HG02840 (cell line): ENCODE data around the gene ZSCAN10.
A peak's percentile ranks its signal among the peaks of the same experiment; 100 is the strongest.
"Not testable (repeated sequence)": the region's sequence is repeated elsewhere in the genome, so short reads cannot be mapped to it uniquely, and the experiment has no call there.

Source experiments
- ATAC-seq: cut with Tn5 transposase; IDR thresholded peaks from one replicate; pipeline ENCODE4 v1.9.1; 2021; ENCODE audit warnings: mild to moderate bottlenecking, moderate library complexity, moderate number of reproducible peaks; ENCODE audit not compliant: unreplicated experiment, low FRiP score

ZSCAN10 gene

DNA sequence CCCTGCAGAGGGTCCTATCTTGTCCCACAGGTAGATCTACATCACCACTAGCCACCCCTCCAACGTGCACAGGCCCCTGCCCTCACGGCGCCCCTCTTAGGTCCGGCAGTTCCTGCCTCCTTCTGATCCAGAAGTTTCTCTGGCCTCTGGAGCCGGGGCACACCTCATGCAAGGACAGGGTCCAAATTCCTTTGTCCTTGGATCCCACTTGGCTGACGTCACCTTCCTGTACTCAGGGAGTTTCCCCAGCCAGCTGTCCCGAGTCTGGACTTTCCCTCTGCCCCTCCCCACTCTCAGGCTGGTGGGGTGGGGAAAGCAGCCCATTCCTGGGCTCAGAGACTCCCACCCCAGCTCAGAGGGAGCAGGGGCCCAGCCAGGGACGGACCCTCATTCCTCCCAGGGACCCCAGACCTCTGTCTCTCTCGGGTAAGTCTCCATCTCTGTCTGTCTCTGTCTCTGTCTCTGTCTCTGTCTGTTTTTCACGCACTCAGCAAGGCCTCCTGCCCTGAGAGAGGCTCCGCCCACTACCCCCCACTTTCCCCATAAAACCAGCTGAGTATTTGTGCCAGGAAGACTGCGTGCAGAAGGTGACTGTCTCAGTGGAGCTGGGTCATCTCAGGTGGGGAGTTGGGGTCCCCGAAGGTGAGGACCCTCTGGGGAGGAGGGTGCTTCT is 33.9 kb downstream of the ZSCAN10 start, which contains the start of gene IL32:
IL32 (plus strand) TSS at position 572 of the 673 bp plus-strand sequence. CDS start 172 bp downstream, outside the sequence.
- ATAC-seq, result no peak

DNA sequence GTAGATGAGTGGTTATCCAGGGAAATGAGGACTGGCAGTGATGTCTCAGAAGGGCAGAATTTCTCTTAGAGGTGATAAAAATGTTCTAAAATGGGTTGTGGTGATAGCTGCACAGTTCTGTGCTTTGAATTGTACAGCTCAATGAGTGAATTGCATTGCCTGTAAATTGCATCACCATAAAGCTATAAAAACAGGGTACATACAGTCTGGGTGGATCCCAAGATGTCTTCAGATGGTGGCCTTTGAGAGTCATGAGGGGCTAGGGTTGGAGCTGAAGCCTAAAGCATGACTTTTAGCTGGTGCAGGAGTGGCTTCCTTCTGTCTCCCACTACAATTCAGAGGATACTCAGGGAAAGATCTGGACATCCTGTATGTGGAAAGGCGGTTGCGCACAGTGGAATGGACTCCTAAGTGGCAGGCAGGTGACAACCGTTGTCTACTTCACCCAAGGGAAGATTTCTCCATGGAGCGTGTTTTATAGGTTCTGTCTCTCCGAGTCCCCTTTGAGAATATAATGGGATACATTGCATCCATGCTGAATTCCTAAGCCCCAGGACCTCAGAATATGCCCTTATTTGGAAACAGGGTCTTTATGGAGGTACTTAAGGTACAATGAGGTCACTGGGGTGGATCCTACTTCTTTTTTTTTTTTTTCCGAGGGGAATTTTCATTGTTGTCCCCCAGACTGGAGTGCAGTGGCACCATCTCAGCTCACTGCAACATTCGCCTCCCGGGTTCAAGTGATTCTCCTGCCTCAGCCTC is 35.3 kb downstream of the ZSCAN10 start:
- no peak for ATAC-seq

DNA sequence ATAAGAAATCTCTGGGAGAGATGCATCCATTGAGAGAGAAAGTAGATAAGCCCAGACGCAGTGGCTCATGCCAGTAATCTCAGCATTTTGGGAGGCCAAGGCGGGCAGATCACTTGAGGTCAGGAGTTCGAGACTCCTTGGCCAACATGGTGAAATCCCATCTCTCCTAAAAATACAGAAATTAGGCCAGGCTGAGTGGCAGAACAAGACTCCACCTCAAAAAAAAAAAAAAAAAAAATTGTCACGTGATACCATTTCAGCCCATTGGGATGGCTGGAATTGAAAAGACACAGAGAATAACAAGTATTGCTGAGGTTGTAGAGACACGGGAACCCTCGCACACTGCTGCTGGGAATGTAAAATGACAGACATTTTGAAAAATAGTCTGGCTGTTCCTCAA is 36.5 kb downstream of the ZSCAN10 start:
- ATAC-seq, result no peak

DNA sequence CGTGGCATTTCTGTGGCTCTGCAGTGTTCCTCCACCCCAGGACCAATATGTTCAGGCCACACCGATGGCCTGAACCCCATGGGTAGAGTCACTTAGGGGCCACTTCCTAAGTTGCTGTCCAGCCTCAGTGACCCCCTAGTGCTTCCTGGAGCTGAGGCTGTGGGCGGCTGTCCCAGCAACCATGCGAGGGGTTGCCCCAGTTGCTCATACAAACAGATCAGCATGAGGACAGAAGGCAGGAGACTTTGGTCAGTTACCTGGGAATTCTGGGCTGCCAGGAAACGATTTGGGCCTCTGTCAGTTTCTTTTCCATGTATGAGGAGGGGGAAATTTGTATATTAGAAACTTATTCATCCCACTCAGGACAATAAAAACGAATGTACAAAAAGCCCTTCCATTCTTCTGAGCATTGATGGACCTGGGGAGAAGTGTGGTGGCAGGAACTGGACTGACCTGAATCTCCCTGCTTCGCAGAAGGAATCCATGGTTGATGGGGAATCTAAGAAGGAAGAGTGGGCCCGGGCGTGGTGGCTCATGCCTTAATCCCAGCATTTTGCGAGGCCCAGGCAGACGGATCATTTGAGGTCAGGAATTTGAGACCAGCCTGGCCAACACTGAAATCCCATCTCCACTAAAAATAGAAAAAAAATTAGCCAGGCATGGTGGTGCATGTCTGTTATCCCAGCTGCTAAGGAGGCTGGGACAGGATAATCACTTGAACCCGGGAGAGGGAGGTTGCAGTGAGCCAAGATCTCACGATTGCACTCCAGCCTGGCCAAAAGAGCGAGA is 38.6 kb downstream of the ZSCAN10 start:
- no peak for ATAC-seq

DNA sequence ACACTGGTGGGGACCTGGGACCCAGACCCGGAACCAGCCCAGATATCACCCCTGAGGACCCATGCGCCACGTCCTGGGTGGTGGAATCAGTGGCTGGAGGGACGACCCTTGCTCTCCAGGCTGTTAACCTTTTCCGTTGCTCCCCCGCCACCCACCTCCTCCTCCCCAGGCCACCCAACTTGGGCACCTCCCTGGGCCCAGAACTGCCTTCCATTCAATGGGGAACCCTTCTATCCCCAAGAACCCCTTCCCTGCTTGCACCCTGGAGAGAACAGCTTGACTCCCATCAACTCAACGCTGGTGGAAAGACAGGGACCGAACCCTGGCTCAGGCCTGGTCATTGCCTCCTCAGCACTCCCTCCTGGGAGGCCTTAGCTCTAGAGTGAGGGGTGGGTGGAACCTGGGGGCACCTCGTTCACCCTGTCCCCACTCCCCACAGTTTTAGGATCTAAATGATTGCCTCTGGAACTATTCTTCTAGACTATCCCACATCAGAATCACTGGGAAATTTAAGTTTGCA is 39.3 kb downstream of the ZSCAN10 start:
- ATAC-seq, result peak; percentile 8

DNA sequence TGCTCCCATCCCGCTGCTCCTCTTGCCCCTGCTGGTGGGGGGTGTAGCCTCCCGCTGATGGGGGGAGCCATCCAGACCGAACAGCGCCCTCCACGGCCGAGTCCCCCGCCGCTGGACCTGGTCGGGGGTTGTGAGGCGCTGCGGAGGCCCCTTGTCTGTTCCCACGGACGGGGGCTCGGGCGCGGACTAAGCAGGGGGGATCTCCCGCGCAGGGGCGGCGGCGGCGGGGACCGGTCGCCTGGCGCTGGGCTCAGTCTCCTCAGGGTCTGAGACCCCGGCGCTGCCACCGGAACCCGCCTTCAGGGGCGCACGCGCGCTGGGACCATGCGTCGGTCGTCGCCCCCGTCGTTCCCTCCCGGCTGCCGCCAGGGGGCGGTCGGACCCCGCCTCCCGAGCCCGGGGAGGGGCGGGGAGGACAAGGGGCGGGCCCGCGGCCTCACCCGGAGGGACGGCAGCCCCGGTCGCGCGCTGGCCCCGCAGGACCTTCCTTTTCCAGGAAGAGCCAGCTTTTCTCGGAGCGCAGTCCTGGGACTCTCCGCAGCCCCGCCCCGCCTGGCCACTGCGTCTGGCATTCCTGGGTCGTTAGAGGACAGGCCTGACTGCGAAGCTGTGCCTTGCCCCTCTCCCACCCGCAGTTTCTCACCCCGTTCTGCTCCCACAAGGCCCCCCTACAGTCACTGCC is 39.9 kb downstream of the ZSCAN10 start:
- ATAC-seq, result peak; percentile 79

DNA sequence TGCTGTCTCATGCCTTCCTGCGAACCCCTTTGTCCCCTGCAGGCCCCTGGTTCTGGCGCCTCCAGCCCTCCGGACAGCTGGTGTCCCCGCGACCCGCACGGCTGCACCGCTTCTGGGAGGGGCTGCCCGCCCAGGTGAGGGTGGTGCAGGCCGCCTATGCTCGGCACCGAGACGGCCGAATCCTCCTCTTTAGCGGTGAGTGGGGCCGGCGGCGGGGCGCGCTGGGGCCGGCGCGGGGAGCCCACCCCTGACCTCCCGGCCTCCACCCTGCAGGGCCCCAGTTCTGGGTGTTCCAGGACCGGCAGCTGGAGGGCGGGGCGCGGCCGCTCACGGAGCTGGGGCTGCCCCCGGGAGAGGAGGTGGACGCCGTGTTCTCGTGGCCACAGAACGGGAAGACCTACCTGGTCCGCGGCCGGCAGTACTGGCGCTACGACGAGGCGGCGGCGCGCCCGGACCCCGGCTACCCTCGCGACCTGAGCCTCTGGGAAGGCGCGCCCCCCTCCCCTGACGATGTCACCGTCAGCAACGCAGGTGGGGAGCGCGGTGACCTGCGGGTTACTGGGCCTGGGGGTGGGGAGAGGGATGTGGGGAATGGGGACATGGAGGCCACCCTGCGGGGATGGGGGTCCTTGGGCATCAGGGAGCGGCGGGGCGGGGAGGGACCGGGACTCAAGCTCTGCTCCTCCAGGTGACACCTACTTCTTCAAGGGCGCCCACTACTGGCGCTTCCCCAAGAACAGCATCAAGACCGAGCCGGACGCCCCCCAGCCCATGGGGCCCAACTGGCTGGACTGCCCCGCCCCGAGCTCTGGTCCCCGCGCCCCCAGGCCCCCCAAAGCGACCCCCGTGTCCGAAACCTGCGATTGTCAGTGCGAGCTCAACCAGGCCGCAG is 40.7 kb downstream of the ZSCAN10 start:
- ATAC-seq, result peak; percentile 19

DNA sequence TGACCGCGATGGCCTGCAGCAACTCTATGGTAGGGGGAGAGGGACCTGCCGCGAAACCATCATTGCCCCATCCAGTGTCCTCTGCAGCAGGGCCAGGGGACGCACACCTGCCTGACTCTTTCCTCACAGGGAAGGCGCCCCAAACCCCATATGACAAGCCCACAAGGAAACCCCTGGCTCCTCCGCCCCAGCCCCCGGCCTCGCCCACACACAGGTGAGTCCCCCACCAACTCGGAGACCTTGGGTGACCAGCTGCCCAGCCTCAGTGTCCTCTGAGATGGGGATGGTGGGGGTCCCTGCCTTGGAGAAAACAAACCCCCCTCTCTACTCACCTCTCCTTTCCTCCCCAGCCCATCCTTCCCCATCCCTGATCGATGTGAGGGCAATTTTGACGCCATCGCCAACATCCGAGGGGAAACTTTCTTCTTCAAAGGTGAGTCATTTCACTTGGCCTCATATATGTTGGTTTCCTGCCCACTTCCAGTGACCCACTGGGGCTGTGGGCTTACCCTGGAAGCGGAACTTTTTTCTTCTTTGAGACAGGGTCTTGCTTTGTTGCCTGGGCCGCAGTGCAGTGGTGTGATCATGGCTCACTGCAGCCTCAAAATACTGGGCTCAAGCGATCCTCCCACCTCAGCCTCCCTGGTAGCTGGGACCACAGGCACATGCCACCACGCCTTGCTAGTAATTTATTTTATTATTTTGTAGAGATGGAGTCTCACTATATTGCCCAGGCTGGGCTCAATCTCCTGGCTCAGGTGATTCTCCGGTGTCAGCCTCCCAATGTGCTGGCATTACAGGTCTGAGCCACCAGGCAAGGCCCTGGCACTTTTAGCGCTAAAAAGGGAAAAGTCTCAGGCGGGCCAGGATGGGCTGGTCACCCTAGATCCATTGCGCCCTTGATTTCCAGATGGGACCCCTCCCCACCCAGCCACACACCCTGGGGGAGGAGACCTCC is 41.6 kb downstream of the ZSCAN10 start:
- ATAC-seq, result no peak

DNA sequence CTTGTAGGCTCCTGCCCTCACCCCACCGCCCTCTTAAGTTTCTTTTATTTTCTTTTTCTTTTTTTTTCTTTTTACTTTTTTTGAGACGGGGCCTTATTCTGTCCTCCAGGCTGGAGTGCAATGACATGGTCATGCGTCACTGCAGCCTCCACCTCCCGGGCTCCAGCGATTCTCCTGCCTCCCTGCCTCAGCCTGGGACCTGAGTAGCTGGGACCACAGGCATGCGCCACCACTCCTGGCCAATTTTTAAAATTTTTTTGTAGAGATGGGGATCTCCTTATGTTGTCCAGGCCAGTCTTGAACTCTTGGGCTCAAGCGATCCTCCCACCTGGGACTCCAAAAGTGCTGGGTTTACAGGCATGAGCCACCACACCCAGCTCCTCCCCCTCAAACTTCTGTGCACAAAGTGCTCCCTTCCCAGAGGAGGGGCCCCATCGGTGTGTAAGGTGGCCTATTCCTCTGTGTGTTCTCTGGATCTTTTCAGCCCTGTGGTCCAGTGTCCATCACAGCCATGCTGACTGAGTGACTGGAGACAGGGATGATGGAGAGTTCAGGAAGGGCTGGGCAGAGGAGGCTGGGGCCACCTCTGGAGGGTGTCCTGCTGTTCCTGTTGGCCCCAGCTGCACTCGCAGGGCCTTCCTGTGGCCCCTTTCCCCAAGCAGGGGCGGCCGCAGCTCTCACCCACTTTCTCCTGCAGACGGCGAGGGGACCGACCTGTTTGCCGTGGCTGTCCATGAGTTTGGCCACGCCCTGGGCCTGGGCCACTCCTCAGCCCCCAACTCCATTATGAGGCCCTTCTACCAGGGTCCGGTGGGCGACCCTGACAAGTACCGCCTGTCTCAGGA is 42.5 kb downstream of the ZSCAN10 start:
- no peak for ATAC-seq

DNA sequence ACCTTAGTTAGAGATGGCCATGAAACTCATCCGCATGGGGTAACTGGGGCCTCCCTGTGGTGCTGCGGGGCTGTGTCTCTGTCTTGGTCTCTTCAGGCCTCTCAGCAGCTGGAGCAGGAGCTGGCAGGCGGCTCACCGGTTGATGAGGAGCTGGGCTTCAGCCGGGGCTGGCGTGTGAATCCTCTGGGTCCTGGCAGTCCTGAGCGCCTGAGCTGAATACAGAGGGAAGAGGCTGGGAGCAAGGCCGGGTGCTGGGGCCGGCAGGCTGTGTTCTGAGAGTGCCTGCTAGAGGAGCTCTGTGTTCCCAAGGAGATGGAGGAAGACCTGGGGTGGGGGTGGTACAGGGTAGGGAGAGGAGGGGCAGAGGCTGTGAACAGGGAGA is 43.4 kb downstream of the ZSCAN10 start:
- ATAC-seq, result not testable (repeated sequence)

DNA sequence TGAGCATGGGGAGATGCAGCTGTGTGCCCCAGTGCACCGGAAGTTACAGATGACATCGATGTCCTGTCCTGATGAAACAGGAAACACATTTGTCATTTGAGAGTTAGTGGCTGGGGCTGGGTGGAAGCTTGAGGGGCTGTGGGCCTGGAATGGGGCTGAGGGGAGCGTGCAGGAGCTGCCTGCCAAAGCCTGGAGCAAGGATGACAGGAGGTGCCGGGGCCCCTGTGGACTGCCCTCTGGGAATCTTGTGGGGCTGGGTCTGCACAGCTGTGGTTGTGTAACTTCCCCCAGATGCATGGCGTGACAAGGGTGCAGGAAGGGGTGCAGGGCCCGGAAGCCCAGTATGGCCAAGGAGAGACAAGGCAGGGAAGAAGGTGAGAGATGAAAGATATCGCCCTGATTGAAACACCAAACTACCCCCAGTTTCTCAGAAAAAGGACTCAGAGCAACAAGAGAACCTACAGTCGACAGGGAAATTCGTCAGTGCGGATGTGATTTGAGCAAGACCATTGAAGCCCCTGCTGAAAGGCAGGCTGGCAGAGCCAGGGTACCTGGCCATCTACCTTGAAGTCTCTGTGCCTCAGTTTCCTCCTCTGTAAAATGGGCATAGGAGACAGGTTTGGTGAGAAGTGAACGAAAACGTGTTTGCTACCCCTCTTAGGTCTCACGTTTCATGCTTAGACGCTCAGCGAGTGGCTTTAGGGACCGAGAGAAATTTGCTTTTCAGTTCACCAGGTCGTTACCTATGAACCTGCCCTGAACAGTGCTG is 43.9 kb downstream of the ZSCAN10 start:
- no peak for ATAC-seq

DNA sequence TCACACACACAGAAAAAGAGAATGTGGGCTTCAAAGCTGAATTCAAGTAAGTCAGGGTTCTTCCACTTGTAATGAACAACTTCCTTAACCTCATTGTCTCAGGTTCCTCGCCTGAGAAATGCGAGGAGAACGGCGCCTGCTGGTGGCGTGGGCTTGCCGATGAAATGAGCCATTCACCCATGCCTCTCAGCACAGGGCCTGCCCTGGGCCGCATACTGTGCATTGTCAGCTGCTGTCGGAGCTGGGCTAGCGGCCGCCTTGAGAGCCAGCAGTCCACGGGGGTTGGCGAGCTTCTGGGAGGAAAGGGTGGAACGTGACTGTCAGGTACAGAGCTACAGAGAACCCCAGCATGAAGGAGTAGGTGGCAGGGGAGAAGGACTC is 45.8 kb downstream of the ZSCAN10 start:
- not testable (repeated sequence) for ATAC-seq

DNA sequence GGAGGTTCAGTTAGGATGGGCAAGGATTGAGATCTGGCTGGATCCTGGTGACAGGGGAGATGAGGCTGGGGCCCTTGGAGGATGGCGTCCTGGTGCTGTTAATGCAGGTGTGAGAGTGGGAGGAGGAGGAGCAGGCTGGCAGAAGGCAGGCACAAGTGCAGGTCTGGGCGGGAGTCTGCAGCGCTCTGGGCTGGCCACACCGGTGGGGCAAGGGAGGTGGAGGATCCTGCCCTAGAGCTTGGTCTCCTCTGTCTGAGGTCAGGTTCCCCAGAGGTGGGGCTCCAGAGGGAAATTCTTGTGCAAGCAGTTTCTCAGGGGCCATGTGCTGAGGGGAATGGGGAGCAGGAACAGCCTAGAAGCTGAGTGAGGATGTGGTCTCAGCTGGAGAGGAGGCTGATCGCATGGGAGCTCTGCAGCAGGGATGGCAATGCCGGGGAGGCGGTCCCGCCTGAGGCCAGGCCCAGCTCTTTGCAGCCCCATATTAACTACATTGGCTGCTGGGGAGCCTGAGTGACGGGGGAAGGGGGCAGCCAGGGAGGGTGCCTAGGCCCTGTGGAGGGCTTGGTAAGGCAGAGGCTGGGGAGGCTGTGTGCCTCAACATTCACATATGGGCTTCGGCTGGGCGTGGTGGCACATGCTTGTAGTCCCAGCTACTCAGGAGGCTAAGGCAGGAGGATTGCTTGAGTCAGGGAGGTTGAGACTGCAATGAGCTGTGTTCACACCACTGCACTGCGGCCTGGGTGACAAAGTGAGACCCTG is 46.3 kb downstream of the ZSCAN10 start:
- not testable (repeated sequence) for ATAC-seq

DNA sequence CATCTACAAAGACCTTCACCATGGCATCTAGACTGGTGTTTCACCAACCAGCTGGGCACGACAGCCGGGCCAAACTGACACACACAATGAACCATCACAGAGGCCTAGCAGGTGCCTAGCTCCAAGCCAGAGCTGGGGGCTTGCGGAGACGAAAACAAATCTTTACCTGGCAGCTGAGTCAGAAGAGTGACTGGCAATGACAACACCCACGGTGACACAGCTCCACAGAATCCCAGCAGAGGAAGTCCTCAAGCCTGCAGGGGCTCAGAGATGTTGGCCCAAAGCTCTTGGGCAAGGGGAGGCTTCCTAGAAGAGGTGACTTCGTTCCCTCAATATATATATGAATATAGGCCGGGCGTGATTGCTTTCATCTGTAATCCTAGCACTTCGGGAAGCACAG is 47.6 kb downstream of the ZSCAN10 start:
- ATAC-seq, result no peak

DNA sequence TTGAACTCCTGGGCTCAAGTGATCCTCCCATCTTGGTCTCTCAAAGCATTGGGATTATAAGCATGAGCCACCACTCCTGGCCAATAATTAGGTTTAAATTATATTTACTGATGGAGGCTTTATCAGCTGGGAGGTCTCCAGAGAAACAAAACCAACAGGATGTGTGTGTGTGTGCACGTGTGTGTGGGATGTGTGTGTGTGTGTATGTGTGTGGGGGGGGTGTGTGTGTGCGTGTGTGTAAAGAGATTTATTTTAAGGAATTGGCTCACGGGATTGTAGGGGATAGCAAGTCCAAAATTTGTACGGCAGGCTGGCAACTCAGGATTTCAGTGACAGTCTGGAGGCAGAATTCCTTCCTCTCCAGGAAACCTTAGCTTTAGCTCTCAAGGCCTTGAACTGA is 48.1 kb downstream of the ZSCAN10 start:
- ATAC-seq, result no peak

DNA sequence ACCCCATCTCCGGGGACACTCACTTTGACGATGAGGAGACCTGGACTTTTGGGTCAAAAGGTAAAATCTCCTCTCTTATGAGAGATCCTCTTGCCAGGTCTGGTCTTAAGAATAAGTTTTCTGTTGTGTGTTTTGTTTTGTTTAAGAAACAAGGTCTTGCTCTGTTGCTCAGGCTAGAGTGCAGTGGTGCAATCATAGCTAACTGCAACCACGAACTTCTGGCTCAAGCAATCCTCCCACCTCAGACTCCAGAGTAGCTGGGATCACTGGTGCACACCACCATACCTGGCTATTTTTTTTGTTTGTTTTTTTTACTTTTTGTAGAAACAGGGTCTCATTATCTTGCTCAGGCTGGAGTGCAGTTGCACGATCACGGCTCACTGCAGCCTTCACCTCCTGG is 48.6 kb downstream of the ZSCAN10 start:
- ATAC-seq, result no peak
